ENCODE results near the gene EVI5.

- TF ChIP-seq MYC (IDR thresholded peaks at IDR 0.05; ENCODE audit: insufficient read depth, insufficient read length, insufficient replicate concordance, low read length, severe bottlenecking): no peak
- no peak for TF ChIP-seq CEBPB (IDR thresholded peaks at IDR 0.05; ENCODE audit: borderline replicate concordance in 1 of 2, low read depth in 2 of 2, low read length in 2 of 2)
- no peak for TF ChIP-seq PBX3 (IDR thresholded peaks at IDR 0.05; ENCODE audit: insufficient replicate concordance, low read depth, low read length)
- no peak for TF ChIP-seq FOXK2 (IDR thresholded peaks at IDR 0.05)
- no peak for TF ChIP-seq SMC3 (IDR thresholded peaks at IDR 0.05; ENCODE audit: borderline replicate concordance, low read length)
- no peak for TF ChIP-seq CTCF (IDR thresholded peaks at IDR 0.05 in 2 of 3, conservative IDR thresholded peaks at IDR 0.05 in 1 of 3; ENCODE audit: control insufficient read depth in 2 of 3, extremely low read depth in 1 of 3, insufficient read depth in 1 of 3, low read depth in 3 of 3, low read length in 3 of 3)
Measured at GRCh38 chr1:92831368-92831761, 46.5 kb upstream of the EVI5 start.
